GM11168 (cell line): ENCODE measurements around the gene ADARB2.
"Not testable (repeated sequence)": the region's sequence is repeated elsewhere in the genome, so short reads cannot be mapped to it uniquely, and the experiment has no call there.

Source experiments
- in situ Hi-C: fragments of 300-500 bp; cut with MboI; formaldehyde crosslinking; loops from one replicate; pipeline ENCODE4 v1.12.0; 2022; ENCODE audit warnings: low sequenced_read_pairs; ENCODE audit not compliant: unreplicated experiment

ADARB2 gene

GRCh38 chr10:1233031-1233430 lies 504.3 kb downstream of the ADARB2 start:
- in situ Hi-C loops = no loop called here

GRCh38 chr10:1232164-1232911 lies 505.0 kb downstream of the ADARB2 start:
- in situ Hi-C loops = no loop called here

- in situ Hi-C loops = no loop called here
Observed at GRCh38 chr10:1230592-1231275, 506.6 kb downstream of the ADARB2 start.

- in situ Hi-C loops = no loop called here
Observed at GRCh38 chr10:1230138-1230537, 507.2 kb downstream of the ADARB2 start.

DNA sequence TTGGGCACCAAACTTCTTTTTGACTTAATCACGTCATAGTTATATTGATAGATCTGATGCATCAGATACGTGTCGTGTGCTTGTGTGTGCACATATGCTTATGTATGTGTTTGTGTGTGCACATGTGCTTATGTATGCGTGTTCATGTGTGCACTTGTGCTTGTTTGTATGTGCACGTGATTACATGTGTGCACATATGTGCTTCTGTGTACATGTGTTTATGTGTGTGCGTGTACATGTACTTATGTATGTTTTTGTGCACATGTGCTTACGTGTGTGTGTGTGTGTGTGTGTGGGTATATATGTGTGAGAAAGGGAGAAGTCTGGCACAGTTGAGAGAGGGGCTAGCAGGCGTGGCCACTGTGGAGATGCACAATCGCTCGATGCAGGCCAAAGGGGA lies 507.8 kb downstream of the ADARB2 start:
- in situ Hi-C loops = no loop called here

- in situ Hi-C loops = no loop called here
Observed at GRCh38 chr10:1229116-1229515, 508.2 kb downstream of the ADARB2 start.

DNA sequence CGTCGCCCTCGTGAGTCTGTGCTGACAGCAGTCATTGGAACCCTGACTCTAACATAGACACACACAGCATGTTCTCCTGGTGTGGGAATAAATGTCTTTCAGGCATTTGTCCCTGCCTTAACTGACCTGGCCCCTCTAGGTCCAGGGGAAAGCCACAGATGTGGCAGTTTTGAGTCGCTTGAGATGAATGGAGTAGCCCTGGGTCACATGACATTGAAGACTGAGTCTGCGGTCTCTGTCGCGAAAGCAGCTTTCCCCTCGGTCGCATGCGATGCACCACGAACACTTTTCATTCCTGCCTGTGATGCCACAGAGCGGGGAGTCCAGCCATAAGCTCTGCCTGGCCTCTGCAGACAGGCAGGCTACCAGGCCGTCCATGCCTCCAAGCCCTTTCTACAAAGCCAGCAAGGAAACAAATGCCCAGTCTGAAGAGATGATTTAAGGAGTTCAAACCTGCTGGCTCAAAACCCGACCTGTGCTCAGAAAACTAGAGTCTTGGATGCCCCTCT lies 508.8 kb downstream of the ADARB2 start:
- in situ Hi-C loops = no loop called here

GRCh38 chr10:1227510-1228402 lies 509.6 kb downstream of the ADARB2 start:
- in situ Hi-C loops = no loop called here

DNA sequence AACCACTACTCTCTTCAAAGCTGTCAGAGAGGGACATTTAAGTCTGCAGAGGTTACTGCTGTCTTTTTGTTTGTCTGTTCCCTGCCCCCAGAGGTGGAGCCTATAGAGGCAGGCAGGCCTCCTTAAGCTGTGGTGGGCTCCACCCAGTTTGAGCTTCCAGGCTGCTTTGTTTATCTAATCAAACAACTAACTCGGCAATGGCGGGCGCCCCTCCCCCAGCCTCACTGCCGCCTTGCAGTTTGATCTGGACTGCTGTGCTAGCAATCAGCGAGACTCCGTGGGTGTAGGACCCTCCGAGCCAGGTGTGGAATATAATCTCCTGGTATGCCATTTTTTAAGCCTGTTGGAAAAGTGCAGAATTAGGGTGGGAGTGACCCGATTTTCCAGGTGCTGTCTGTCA lies 510.4 kb downstream of the ADARB2 start:
- in situ Hi-C loops = not testable (repeated sequence)

DNA sequence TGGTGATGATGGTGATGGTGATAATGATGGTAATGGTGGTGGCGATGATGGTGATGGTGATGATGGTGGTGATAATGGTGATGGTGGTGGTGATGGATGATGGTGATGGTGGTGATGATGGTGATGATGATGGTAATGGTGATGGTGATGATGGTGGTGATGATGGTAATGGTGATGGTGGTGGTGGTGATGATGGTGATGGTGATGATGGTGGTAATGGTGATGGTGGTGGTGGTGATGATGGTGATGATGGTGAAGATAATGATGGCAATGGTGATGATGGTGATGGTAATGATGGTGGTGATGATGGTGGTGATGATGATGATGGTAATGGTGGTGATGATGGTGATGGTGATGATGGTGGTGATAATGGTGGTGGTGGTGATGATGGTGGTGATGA lies 517.5 kb downstream of the ADARB2 start:
- in situ Hi-C loops = not testable (repeated sequence)

GRCh38 chr10:1217661-1218060 lies 519.7 kb downstream of the ADARB2 start:
- in situ Hi-C loops = no loop called here

- in situ Hi-C loops = no loop called here
Observed at GRCh38 chr10:1217237-1217587, 520.1 kb downstream of the ADARB2 start.

DNA sequence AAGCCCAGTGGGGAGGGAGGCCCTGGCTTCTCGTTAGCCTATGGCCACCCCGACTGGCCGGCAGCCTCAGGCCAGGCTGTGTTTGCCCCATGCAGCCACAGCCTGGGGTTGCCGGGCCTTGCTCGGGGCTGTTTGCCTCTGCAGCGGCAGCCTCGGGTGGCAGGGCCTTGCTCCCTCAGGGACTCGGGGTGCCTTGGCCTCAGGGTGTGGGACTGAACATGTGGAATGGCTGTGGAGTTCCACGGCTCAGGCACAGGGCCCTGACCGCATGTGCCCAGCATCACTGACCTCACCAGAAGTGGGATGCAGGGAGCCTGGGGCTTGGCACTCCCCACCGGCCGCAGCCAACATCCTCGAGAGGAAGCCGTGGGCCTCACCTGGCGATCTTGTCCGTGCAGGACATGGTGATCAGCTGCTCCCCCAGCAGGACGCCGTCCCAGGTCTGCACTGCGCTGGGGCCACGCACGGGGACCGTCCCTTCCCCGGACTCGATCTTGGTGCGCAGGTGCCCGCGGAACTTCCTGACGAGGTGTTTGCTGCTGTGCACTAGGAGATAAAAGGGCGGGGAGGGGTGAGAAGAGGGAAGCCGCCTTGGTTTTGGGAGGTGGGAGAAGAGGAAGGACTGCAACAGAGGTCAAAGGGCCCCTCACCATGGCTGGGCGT lies 520.6 kb downstream of the ADARB2 start:
- in situ Hi-C loops = no loop called here

- in situ Hi-C loops = no loop called here
Observed at GRCh38 chr10:1215862-1216573, 521.3 kb downstream of the ADARB2 start.

DNA sequence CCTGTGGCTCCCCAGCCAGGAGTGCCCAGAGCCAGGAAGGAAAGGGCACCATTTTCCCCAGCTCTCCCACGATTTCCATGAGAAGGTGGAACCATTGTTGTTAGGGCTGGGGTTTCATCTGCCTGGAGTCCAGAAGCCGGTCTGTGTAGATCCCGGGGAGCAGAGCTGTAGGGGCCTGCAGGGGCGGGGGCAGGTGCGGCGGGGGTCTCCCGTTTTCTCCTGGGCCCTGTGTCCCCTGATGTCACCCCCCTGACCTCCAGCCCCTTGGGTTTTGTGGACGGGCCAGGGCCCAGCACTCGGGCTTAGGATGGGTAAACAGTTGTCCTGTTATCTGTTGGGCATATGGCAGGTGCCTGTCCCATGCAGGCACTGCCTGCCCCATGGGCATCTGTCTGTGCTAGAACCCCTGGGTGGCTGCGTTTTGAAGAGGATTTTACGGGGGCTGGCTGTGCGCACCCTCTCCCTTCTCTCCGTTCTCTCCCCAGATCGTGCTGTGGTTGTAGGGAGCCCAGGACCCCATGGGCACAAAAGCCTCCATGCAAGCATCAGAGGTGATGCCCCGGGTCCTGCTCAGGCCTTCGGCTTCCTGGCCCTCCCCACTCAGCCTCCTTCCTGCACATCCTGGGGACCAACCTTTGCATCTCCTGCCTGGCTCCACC lies 522.3 kb downstream of the ADARB2 start:
- in situ Hi-C loops = no loop called here

- in situ Hi-C loops = no loop called here
Observed at GRCh38 chr10:1214071-1214675, 523.2 kb downstream of the ADARB2 start.

DNA sequence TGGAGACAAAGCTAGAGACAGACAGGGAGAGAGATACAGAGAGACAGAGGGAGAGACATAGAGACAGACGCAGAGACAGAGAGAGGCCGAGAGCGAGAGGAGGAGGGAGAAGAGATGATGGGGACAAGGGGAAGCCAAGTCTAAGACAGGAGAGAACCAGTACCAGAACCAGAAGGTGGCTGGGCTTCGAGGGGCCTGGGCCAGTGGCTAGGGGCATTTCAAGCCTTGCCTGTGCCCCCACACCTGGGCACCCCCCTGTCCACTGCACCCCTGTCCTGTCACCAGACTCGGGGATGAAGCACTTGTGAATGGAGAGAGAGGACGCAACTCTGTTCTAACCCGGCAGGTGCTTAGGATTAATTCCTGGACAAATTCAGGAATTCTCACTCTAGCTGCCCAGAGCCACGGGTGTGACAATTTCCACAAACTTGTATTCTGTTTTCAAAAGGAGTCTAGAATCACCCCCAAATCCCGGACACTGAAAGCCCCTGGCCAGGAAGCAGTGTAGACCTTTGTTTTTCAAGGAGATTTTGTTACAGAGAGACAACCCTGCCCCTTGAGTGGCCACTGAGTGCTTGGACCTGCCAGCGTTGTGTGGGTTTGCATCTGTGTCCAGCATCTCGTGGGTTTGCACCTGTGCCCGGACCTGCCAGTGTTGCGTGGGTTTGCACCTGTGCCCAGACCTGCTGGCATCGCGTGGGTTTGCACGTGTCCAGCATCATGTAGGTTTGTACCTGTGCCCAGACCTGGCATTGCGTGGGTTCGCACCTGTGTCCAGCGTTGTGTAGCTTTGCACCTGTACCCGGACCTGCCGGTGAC lies 523.9 kb downstream of the ADARB2 start:
- in situ Hi-C loops = no loop called here

- in situ Hi-C loops = no loop called here
Observed at GRCh38 chr10:1212571-1213141, 524.7 kb downstream of the ADARB2 start.
